Esophagus muscularis mucosa (tissue), 4 donors: ENCODE results near the gene PKP3. TPM values are rescaled to one million over a fixed set of nuclear protein-coding genes. Genes with fewer than 3 reads are reported as not detected.

Experiments used
- DNase-seq: peaks from one replicate; pipeline ENCODE4 v3.0.0-alpha.2; 2017; ENCODE audit errors: extremely low spot score
- H3K27ac ChIP-seq, 4 donors: fragments of 200-600 bp; sonication (generic); replicated peaks in 1 of 4; 1 replicate in 3 of 4; 2 replicates in 1 of 4; pipeline ENCODE4 v1.5.1; 2016 to 2019; ENCODE audit warnings: mild to moderate bottlenecking in 1 of 4
- H3K27me3 ChIP-seq, 4 donors: fragments of 200-600 bp; sonication (generic); one replicate each; pipeline versions ENCODE4 v1.5.1 to v1.6.0; 2016 to 2019
- H3K36me3 ChIP-seq, 4 donors: fragments of 200-600 bp; sonication (generic); one replicate each; pipeline ENCODE4 v1.5.1; 2016 to 2019
- H3K4me1 ChIP-seq, 4 donors: fragments of 200-600 bp; sonication (generic); one replicate each; pipeline ENCODE4 v1.5.1; 2016 to 2019
- H3K4me3 ChIP-seq, 4 donors: fragments of 200-600 bp; sonication (generic); 1 replicate in 2 of 4; 2 replicates in 2 of 4; pipeline ENCODE4 v1.5.1; 2016 to 2019; ENCODE audit warnings: mild to moderate bottlenecking in 4 of 4, moderate library complexity in 1 of 4
- H3K9me3 ChIP-seq, 4 donors: fragments of 200-600 bp; sonication (generic); 1 replicate in 3 of 4; 2 replicates in 1 of 4; pipeline ENCODE4 v1.5.1; 2016 to 2019
- EP300 ChIP-seq: sonication (generic); formaldehyde crosslinking; IDR thresholded peaks from one replicate; pipeline ENCODE4 v1.6.1; 2017; ENCODE audit warnings: antibody characterized with exemption
- POLR2A ChIP-seq: fragments of 450-650 bp; IDR thresholded peaks from one replicate; pipeline ENCODE4 v1.6.1; 2017; ENCODE audit warnings: antibody characterized with exemption, moderate library complexity, mild to moderate bottlenecking, low read depth
- POLR2AphosphoS5 ChIP-seq, 2 donors: sonication (generic); formaldehyde crosslinking; IDR thresholded peaks; one replicate each; pipeline ENCODE4 v1.6.1; 2017; ENCODE audit warnings: antibody characterized with exemption in 2 of 2
- WGBS: methylation state at CpG from one replicate; pipeline ENCODE4 v1.1.5; 2018; 5-methylcytosine and 5-hydroxymethylcytosine counted together
- intact Hi-C: fragments of 100-400 bp; cut with DNase I; formaldehyde crosslinking; loops from one replicate; pipeline ENCODE4 v1.15.1; 2023
- total RNA-seq, 4 donors: library from RNA; depleted of rRNA; stranded (reverse); fragments of >200 nt; gene quantifications; one replicate each; pipeline versions ENCODE4 v1.1.0 to v1.2.1, GENCODE V29; 2016
- TF ChIP-seq, protein P1 (sequence below), 3 experiments: fragments of 200-600 bp in 2 of 3; fragments of 450-650 bp in 1 of 3; sonication (generic) in 2 of 3; IDR thresholded peaks; one replicate each; pipeline ENCODE4 v1.5.1; 2017 to 2019; ENCODE audit warnings: antibody characterized with exemption in 3 of 3, mild to moderate bottlenecking in 2 of 3, moderate library complexity in 1 of 3

The PKP3 gene
- total RNA-seq, 4 donors from 2014 or later = 0.17 to 1.1 (median 0.51) TPM

DNA sequence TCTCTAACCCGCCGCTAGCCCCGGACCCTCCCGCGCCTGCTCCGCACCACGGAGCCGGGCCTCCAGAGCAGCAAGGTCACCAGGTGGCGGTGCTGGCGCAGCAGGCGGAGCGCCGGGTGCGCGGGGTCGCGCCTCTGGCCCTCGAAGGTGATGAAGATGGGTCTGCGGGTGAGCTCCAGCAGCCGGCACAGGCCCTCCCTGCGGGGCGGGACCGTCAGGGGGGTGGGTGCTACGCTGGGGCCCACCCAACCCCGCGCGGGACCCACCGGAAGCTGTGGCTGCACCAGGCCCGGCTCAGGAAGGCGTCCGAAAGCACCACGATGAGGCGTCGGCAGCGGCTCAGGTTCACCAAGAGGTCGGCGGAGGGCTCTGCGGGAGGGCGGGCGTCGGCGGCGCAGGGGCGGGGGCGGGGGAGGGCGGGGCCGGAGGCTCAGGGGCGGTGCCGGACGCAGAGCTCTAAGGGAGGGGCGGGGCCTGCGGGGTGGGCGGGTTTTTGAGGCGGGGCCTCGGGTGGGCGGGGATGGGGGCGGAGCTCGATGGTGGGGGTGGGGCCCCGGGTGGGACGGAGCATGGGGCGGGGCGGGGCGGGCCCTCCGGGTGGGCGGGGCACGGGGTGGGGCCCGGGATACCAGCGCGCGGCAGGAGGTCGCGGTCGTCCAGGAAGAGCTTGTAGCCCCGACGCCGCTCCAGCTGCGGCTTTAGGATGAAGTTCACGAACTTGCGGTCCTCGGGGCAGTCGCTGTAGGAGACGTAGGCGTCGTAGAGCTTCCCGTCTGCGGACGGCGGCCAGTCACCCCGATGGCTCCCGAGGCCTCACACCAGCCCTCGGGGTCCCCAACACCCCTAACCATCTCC is 13.0 kb downstream of the PKP3 start:
- intact Hi-C loops = loop anchor here (2.0 to 5.0 kb wide), 2 partner anchors 42 to 105 kb away; no protein-coding TSS in a partner anchor
- peak overlapping the region; percentile 62 to 86 (median 71) for H3K4me3 ChIP-seq
- peak; percentile 95 for DNase-seq
- TF ChIP-seq EP300 (no peak), POLR2AphosphoS5 (IDR thresholded peaks at IDR 0.05) (peak; percentile 28 to 39)
- TF ChIP-seq, protein P1, sequence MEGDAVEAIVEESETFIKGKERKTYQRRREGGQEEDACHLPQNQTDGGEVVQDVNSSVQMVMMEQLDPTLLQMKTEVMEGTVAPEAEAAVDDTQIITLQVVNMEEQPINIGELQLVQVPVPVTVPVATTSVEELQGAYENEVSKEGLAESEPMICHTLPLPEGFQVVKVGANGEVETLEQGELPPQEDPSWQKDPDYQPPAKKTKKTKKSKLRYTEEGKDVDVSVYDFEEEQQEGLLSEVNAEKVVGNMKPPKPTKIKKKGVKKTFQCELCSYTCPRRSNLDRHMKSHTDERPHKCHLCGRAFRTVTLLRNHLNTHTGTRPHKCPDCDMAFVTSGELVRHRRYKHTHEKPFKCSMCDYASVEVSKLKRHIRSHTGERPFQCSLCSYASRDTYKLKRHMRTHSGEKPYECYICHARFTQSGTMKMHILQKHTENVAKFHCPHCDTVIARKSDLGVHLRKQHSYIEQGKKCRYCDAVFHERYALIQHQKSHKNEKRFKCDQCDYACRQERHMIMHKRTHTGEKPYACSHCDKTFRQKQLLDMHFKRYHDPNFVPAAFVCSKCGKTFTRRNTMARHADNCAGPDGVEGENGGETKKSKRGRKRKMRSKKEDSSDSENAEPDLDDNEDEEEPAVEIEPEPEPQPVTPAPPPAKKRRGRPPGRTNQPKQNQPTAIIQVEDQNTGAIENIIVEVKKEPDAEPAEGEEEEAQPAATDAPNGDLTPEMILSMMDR (IDR thresholded peaks at IDR 0.05) = peak in 2 of 3 experiments; percentile 20 to 26
- 60% methylated on average over 3 of the region's 91 CpGs for WGBS
- H3K9me3 ChIP-seq = no peaks in the 10 kb centered on the region
- peaks cover 0 to 17% (median 3%) of the 10 kb centered on the region in 4 donors for H3K27me3 ChIP-seq
- H3K27ac ChIP-seq = peak overlapping the region; percentile 69 to 79 (median 74)
- H3K36me3 ChIP-seq = no peaks in the 10 kb centered on the region
- H3K4me1 ChIP-seq = peaks cover 16 to 26% (median 24%) of the 10 kb centered on the region in 4 donors

DNA sequence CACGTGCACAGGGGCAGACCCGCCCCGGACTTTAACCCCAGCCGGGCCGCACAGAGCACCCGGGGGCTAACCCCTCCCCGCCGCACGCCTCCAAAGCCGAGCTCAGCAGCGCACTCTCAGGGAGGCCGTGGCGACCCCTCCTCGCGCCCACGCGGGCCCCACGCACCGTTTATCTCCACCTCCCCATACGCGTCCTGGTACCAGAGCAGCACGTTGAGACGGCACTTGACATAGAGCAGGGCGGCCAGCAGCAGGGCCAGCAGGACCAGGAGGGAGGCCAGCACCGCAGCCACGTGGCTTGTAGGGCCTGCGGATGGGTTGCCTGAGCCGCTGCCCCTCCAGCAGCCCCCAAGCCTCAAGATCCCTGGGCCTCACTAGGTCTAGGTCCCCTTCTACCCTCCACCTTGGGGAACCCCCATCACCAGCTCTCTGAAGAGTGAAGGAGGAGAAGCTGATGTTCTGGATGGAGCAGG is 13.7 kb downstream of the PKP3 start:
- Histone ChIP-seq H3K4me3 (peak overlapping the region; percentile 62 to 86 (median 71)), H3K9me3 (no peaks in the 10 kb centered on the region), H3K27me3 (peaks cover 0 to 17% (median 3%) of the 10 kb centered on the region in 4 donors), H3K27ac (peak overlapping the region in 3 of 4 donors; percentile 18 to 75 (median 47)), H3K36me3 (no peaks in the 10 kb centered on the region), H3K4me1 (peaks cover 16 to 26% (median 24%) of the 10 kb centered on the region in 4 donors)
- DNase-seq = no peak
- intact Hi-C loops = loop anchor here (2.0 to 5.0 kb wide), 2 partner anchors 41 to 105 kb away; no protein-coding TSS in a partner anchor
- 75% methylated on average over 16 of the region's 28 CpGs for WGBS
- TF ChIP-seq POLR2AphosphoS5 (IDR thresholded peaks at IDR 0.05) = no peak
- no peak for TF ChIP-seq EP300
- TF ChIP-seq POLR2A = no peak
- TF ChIP-seq, protein P1 (IDR thresholded peaks at IDR 0.05) = no peak

DNA sequence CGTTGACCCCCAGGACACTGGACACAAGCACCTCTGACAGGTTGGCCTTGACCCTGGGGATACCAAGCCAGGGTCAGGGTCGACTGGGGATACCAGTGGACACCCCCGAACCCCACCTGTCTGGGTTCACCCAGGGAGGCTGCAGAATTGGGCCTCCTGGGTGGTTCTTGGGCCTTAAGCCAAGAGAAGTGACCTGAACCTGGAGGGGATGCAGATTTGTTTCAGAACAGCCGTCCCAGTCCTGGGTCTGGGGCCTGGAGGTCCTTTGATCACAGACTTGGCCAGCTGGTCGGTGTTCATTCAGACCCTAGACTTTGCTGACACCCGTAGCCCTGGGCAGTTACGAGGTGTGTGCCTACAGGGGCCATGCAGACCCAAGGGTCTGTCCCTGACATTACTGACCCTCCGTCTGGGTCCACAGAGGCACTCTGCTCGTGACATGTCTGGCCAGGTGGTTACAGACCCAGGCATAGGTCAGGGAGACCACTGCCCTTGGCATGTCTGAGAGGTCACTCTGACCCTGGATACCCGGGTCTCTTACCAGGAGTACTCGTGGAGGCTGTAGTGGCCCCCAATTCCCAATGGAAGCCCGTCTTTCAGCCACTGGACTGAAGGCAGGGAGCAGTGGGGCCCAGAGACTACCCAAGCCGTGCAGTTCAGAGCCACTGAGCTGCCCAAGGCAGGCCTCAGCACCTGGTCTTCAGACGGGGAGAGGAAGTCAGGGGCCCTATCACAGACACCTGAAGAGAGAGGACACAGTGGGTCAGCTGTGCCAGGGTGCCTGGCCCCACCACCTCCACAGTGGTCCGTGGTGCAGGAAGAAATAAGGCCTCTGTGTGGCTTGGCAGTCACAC is 14.4 kb downstream of the PKP3 start:
- no peak overlapping the region for H3K4me3 ChIP-seq
- no peaks in the 10 kb centered on the region for H3K9me3 ChIP-seq
- H3K36me3 ChIP-seq = no peaks in the 10 kb centered on the region
- WGBS = 89% methylated on average over 11 of the region's 15 CpGs
- peaks cover 0 to 12% (median under 1%) of the 10 kb centered on the region in 4 donors for H3K27me3 ChIP-seq
- intact Hi-C loops = loop anchor here (5.0 kb wide), 1 partner anchor 104 kb away; no protein-coding TSS in a partner anchor
- H3K4me1 ChIP-seq = peaks cover 16 to 26% (median 24%) of the 10 kb centered on the region in 4 donors
- no peak overlapping the region for H3K27ac ChIP-seq
- no peak for TF ChIP-seq EP300
- TF ChIP-seq, protein P1 (IDR thresholded peaks at IDR 0.05) = no peak
- no peak for TF ChIP-seq POLR2AphosphoS5 (IDR thresholded peaks at IDR 0.05)
- no peak for DNase-seq

DNA sequence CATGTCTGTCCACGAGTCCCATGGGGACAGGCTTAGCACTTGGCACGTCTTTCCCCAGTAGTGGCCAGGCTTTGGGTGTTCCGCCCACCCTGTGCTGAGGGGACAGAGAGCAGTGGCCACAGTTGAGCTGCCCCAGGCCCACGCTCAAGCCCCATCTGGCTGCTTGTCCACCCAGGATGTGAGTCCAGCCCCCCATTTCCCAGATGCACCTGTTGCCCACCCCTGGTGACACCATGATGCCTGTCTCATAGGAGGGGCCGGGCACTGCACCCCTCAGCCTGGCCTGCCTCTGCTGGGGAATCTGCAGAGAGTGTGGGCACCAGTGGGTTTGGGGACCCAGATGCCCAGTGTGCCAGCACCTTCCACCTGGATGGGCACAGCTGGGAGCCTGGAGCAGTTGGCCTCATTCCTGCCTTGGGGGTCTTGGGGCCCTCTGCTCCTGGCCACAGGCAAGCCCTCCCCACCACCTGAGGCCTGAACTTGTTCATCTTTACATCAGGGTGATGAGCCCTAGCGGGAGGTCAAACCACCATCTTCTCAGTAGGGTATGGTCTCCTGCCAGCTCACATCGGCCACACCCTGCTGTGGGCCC is 15.1 kb downstream of the PKP3 start:
- intact Hi-C loops = loop anchor here (5.0 kb wide), 1 partner anchor 103 kb away; no protein-coding TSS in a partner anchor
- 96% methylated on average over 4 of the region's 7 CpGs for WGBS
- no peak for DNase-seq
- peaks cover 0 to 14% (median 0%) of the 10 kb centered on the region in 4 donors for H3K27me3 ChIP-seq
- H3K4me3 ChIP-seq = no peak overlapping the region
- H3K9me3 ChIP-seq = no peaks in the 10 kb centered on the region
- peaks cover 16 to 26% (median 24%) of the 10 kb centered on the region in 4 donors for H3K4me1 ChIP-seq
- no peak overlapping the region for H3K27ac ChIP-seq
- TF ChIP-seq POLR2AphosphoS5 (IDR thresholded peaks at IDR 0.05) = no peak
- no peak for TF ChIP-seq EP300
- TF ChIP-seq, protein P1 (IDR thresholded peaks at IDR 0.05) = no peak
- TF ChIP-seq POLR2A = no peak
- H3K36me3 ChIP-seq = no peaks in the 10 kb centered on the region
